Kidney glomerular epithelial cell (primary cell): ENCODE data around the gene FCER2.

Source experiments
- DNase-seq: peaks from one replicate; lab custom pipeline; 2025; lab: John Stamatoyannopoulos, UW

Gene FCER2

GRCh38 chr19:7676854-7677253 lies 25.1 kb downstream of the FCER2 start, which contains the start of gene MCEMP1:
Gene MCEMP1, plus strand, starts transcription at chr19:7677090. Its CDS starts 31 bp downstream, at chr19:7677121.
- DNase-seq, result no peak

GRCh38 chr19:7676376-7676775 lies 25.6 kb downstream of the FCER2 start:
- DNase-seq, result no peak

GRCh38 chr19:7674010-7675005 lies 27.6 kb downstream of the FCER2 start:
- no peak for DNase-seq

- no peak for DNase-seq
Measured at GRCh38 chr19:7672522-7672921, 29.4 kb downstream of the FCER2 start.

GRCh38 chr19:7670790-7671189 lies 31.1 kb downstream of the FCER2 start:
- DNase-seq, result no peak

GRCh38 chr19:7670150-7670783 lies 31.7 kb downstream of the FCER2 start:
- DNase-seq, result no peak

GRCh38 chr19:7669641-7670040 lies 32.3 kb downstream of the FCER2 start:
- no peak for DNase-seq

GRCh38 chr19:7668842-7669241 lies 33.1 kb downstream of the FCER2 start, which contains the start of gene RETN:
Gene RETN, plus strand, starts transcription at chr19:7669049. Its CDS starts 278 bp downstream, at chr19:7669327.
- DNase-seq, result no peak

- no peak for DNase-seq
Measured at GRCh38 chr19:7665076-7665475, 36.9 kb downstream of the FCER2 start.

- DNase-seq, result no peak
Measured at GRCh38 chr19:7663706-7664105, 38.2 kb downstream of the FCER2 start.

GRCh38 chr19:7662657-7663056 lies 39.3 kb downstream of the FCER2 start:
- no peak for DNase-seq

- DNase-seq, result no peak
Measured at GRCh38 chr19:7661744-7662538, 40.0 kb downstream of the FCER2 start.

- no peak for DNase-seq
Measured at GRCh38 chr19:7658219-7658686, 43.7 kb downstream of the FCER2 start.

- DNase-seq, result no peak
Measured at GRCh38 chr19:7657131-7657751, 44.7 kb downstream of the FCER2 start.

- no peak for DNase-seq
Measured at GRCh38 chr19:7655581-7655980, 46.4 kb downstream of the FCER2 start.

- no peak for DNase-seq
Measured at GRCh38 chr19:7654401-7654800, 47.5 kb downstream of the FCER2 start.

- DNase-seq, result peak; percentile 57
Measured at GRCh38 chr19:7652061-7652641, 49.8 kb downstream of the FCER2 start.

GRCh38 chr19:7650148-7650547 lies 51.8 kb downstream of the FCER2 start:
- DNase-seq, result no peak

GRCh38 chr19:7648265-7649014 lies 53.5 kb downstream of the FCER2 start:
- DNase-seq, result no peak

GRCh38 chr19:7647156-7647555 lies 54.8 kb downstream of the FCER2 start:
- no peak for DNase-seq

GRCh38 chr19:7646426-7646700 lies 55.6 kb downstream of the FCER2 start:
- no peak for DNase-seq
